Mesenchymal stem cell (in vitro differentiated cells and primary cell): ENCODE data around the gene TNFRSF25.

Source experiments
- DNase-seq: peaks from one replicate; pipeline ENCODE4 v3.0.0-alpha.2; 2013
- H2AFZ ChIP-seq: one replicate; pipeline ENCODE4 v1.6.1; 2013; ENCODE audit warnings: low read depth, mild to moderate bottlenecking, control low read depth, inconsistent platforms, low read length, moderate library complexity
- H2AK5ac ChIP-seq: 2 replicates; pipeline ENCODE4 v1.6.1; 2013; ENCODE audit warnings: low read length, moderate library complexity, mild to moderate bottlenecking, inconsistent platforms; ENCODE audit not compliant: severe bottlenecking
- H2BK120ac ChIP-seq: one replicate; pipeline ENCODE4 v1.6.1; 2013; ENCODE audit warnings: low read depth, mild to moderate bottlenecking, inconsistent platforms, low read length, moderate library complexity
- H2BK12ac ChIP-seq, 2 experiments: one replicate each; pipeline ENCODE4 v1.6.1; 2013; ENCODE audit warnings: inconsistent platforms in 2 of 2, low read length in 2 of 2, mild to moderate bottlenecking in 2 of 2, moderate library complexity in 2 of 2, control low read depth in 1 of 2
- H2BK15ac ChIP-seq: one replicate; pipeline ENCODE4 v1.6.1; 2013; ENCODE audit warnings: mild to moderate bottlenecking, low read depth, inconsistent platforms; ENCODE audit not compliant: poor library complexity, severe bottlenecking
- H2BK5ac ChIP-seq: 2 replicates; pipeline ENCODE4 v1.6.1; 2013; ENCODE audit warnings: low read depth, mild to moderate bottlenecking, low read length, control low read depth, inconsistent platforms; ENCODE audit not compliant: poor library complexity, severe bottlenecking
- H3K14ac ChIP-seq, 2 experiments: one replicate each; pipeline ENCODE4 v1.6.1; 2013; ENCODE audit warnings: inconsistent platforms in 2 of 2, low read length in 2 of 2, control low read depth in 1 of 2, mild to moderate bottlenecking in 1 of 2, moderate library complexity in 1 of 2
- H3K18ac ChIP-seq, 2 experiments: one replicate each; pipeline ENCODE4 v1.6.1; 2013; ENCODE audit warnings: inconsistent platforms in 2 of 2, low read length in 2 of 2, control low read depth in 1 of 2, low read depth in 1 of 2, mild to moderate bottlenecking in 1 of 2
- H3K23ac ChIP-seq, 2 experiments: one replicate each; pipeline ENCODE4 v1.6.1; 2013; ENCODE audit warnings: inconsistent platforms in 2 of 2, low read length in 2 of 2, mild to moderate bottlenecking in 2 of 2, moderate library complexity in 2 of 2, control low read depth in 1 of 2
- H3K27ac ChIP-seq: 2 replicates; pipeline ENCODE4 v1.5.1; 2013; ENCODE audit warnings: mild to moderate bottlenecking, moderate library complexity, low read length, control low read depth, inconsistent platforms; ENCODE audit not compliant: poor library complexity, severe bottlenecking
- H3K27me3 ChIP-seq, 2 experiments: 2 replicates each; pipeline versions ENCODE4 v1.6.1 to v1.7.0; 2013; ENCODE audit warnings: low read length in 2 of 2, mild to moderate bottlenecking in 2 of 2, moderate library complexity in 2 of 2, control low read depth in 1 of 2, inconsistent platforms in 1 of 2; ENCODE audit not compliant: control insufficient read depth in 1 of 2, insufficient read depth in 1 of 2
- H3K36me3 ChIP-seq, 2 experiments: 2 replicates each; pipeline versions ENCODE4 v1.6.1 to v1.7.0; 2013; ENCODE audit warnings: low read length in 2 of 2, control low read depth in 1 of 2, inconsistent platforms in 1 of 2, low read depth in 1 of 2, mild to moderate bottlenecking in 1 of 2; ENCODE audit not compliant: insufficient read depth in 2 of 2, control insufficient read depth in 1 of 2
- H3K4ac ChIP-seq, 2 experiments: one replicate each; pipeline ENCODE4 v1.6.1; 2013; ENCODE audit warnings: inconsistent platforms in 2 of 2, low read length in 2 of 2, mild to moderate bottlenecking in 2 of 2, moderate library complexity in 2 of 2, control low read depth in 1 of 2, low read depth in 1 of 2
- H3K4me1 ChIP-seq: 2 replicates; pipeline ENCODE4 v1.6.1; 2013; ENCODE audit warnings: low read depth, low read length, control low read depth; ENCODE audit not compliant: control insufficient read depth, insufficient read depth
- H3K4me2 ChIP-seq: 2 replicates; pipeline ENCODE4 v1.6.1; 2013; ENCODE audit warnings: low read length, mild to moderate bottlenecking, inconsistent platforms; ENCODE audit not compliant: poor library complexity, severe bottlenecking
- H3K4me3 ChIP-seq, 2 experiments: 2 replicates each; pipeline versions ENCODE4 v1.5.1 to v1.7.0; 2013; ENCODE audit warnings: low read length in 2 of 2, mild to moderate bottlenecking in 2 of 2, control low read depth in 1 of 2, low read depth in 1 of 2; ENCODE audit not compliant: insufficient read depth in 1 of 2
- H3K79me1 ChIP-seq: replicated peaks from 2 replicates; pipeline ENCODE4 v1.6.1; 2013; ENCODE audit warnings: mild to moderate bottlenecking, control low read depth, low read length, inconsistent platforms; ENCODE audit not compliant: poor library complexity, severe bottlenecking
- H3K9ac ChIP-seq: 2 replicates; pipeline ENCODE4 v1.7.0; 2013; ENCODE audit warnings: mild to moderate bottlenecking, low read length, moderate library complexity
- H3K9me3 ChIP-seq: 2 replicates; pipeline ENCODE4 v1.7.0; 2013; ENCODE audit warnings: mild to moderate bottlenecking, low read length; ENCODE audit not compliant: control insufficient read depth
- H4K8ac ChIP-seq: one replicate; pipeline ENCODE4 v1.6.1; 2013; ENCODE audit warnings: inconsistent platforms, mild to moderate bottlenecking, low read length, moderate library complexity
- H4K91ac ChIP-seq: one replicate; pipeline ENCODE4 v1.6.1; 2013; ENCODE audit warnings: mild to moderate bottlenecking, low read length, inconsistent platforms
- WGBS: methylation state at CpG from one replicate; pipeline ENCODE4 v1.1.7; 2013; ENCODE audit warnings: mixed read lengths; 5-methylcytosine and 5-hydroxymethylcytosine counted together

TNFRSF25 gene

GRCh38 chr1:6485168-6486101 is 19.5 kb upstream of the TNFRSF25 start:
- no peak overlapping the region for H2BK5ac ChIP-seq
- peak overlapping the region; percentile 53 to 63 for H3K4ac ChIP-seq
- H3K79me1 ChIP-seq: peaks cover 61% of the 10 kb centered on the region
- H3K4me1 ChIP-seq: peaks cover 41% of the 10 kb centered on the region
- H2BK15ac ChIP-seq: peak overlapping the region; percentile 54
- peak overlapping the region; percentile 26 for H3K9ac ChIP-seq
- no peaks in the 10 kb centered on the region for H3K9me3 ChIP-seq
- H3K36me3 ChIP-seq: peaks cover 0 to 34% of the 10 kb centered on the region in 2 experiments
- H3K27me3 ChIP-seq: peaks cover 0 to 24% of the 10 kb centered on the region in 2 experiments
- no peak overlapping the region for H3K27ac ChIP-seq
- H3K14ac ChIP-seq: peak overlapping the region in 1 of 2 experiments; percentile 66
- no peak overlapping the region for H2AK5ac ChIP-seq
- 3% methylated on average over 41 of the region's 80 CpGs for WGBS
- H2BK120ac ChIP-seq: peak overlapping the region; percentile 75
- H4K8ac ChIP-seq: peak overlapping the region; percentile 85
- peak overlapping the region; percentile 51 to 73 for H3K4me3 ChIP-seq
- H3K4me2 ChIP-seq: peak overlapping the region; percentile 92
- peak overlapping the region; percentile 92 for H4K91ac ChIP-seq
- peak; percentile 18 for DNase-seq
- H2BK12ac ChIP-seq: no peak overlapping the region
- peak overlapping the region in 1 of 2 experiments; percentile 80 for H3K23ac ChIP-seq
- H3K18ac ChIP-seq: peak overlapping the region; percentile 6 to 82
- H2AFZ ChIP-seq: peak overlapping the region; percentile 62

GRCh38 chr1:6484826-6485167 is 18.8 kb upstream of the TNFRSF25 start:
- Histone ChIP-seq H3K4me3 (peak overlapping the region; percentile 51 to 73), H2BK120ac (peak overlapping the region; percentile 57), H3K4ac (peak overlapping the region; percentile 45 to 53), H3K36me3 (peaks cover 0 to 34% of the 10 kb centered on the region in 2 experiments), H3K18ac (no peak overlapping the region), H3K27me3 (peaks cover 0 to 24% of the 10 kb centered on the region in 2 experiments), H4K91ac (peak overlapping the region; percentile 92), H2AFZ (peak overlapping the region; percentile 62), H2BK12ac (peak overlapping the region in 1 of 2 experiments; percentile 39), H3K14ac (peak overlapping the region in 1 of 2 experiments; percentile 66), H2AK5ac (no peak overlapping the region), H4K8ac (peak overlapping the region; percentile 85), H3K4me2 (peak overlapping the region; percentile 92), H3K4me1 (peaks cover 38% of the 10 kb centered on the region), H3K9ac (peak overlapping the region; percentile 26), H3K79me1 (peaks cover 59% of the 10 kb centered on the region), H2BK15ac (peak overlapping the region; percentile 54), H3K9me3 (no peaks in the 10 kb centered on the region), H3K27ac (no peak overlapping the region), H3K23ac (peak overlapping the region in 1 of 2 experiments; percentile 80), H2BK5ac (no peak overlapping the region)
- DNase-seq: no peak
- 44% methylated on average over 12 of the region's 13 CpGs for WGBS

- Histone ChIP-seq H3K27me3 (peaks cover 0 to 24% of the 10 kb centered on the region in 2 experiments), H3K36me3 (peaks cover 0 to 29% of the 10 kb centered on the region in 2 experiments), H4K91ac (no peak overlapping the region), H3K79me1 (peaks cover 51% of the 10 kb centered on the region), H2BK5ac (no peak overlapping the region), H3K23ac (no peak overlapping the region), H3K4me3 (no peak overlapping the region), H2AFZ (no peak overlapping the region), H2BK120ac (no peak overlapping the region), H3K14ac (peak overlapping the region in 1 of 2 experiments; percentile 47), H2BK15ac (peak overlapping the region; percentile 74), H3K9me3 (no peaks in the 10 kb centered on the region), H3K4ac (no peak overlapping the region), H3K4me2 (no peak overlapping the region), H4K8ac (no peak overlapping the region), H2AK5ac (no peak overlapping the region), H2BK12ac (no peak overlapping the region), H3K27ac (no peak overlapping the region), H3K9ac (no peak overlapping the region), H3K4me1 (peaks cover 28% of the 10 kb centered on the region), H3K18ac (no peak overlapping the region)
- DNase-seq: no peak
- 96% methylated on average over 7 of the region's 7 CpGs for WGBS
Measured at GRCh38 chr1:6483761-6484117, 17.8 kb upstream of the TNFRSF25 start.

- H3K36me3 ChIP-seq: peaks cover 0 to 26% of the 10 kb centered on the region in 2 experiments
- no peak overlapping the region for H2BK15ac ChIP-seq
- H2BK120ac ChIP-seq: no peak overlapping the region
- peaks cover 24% of the 10 kb centered on the region for H3K4me1 ChIP-seq
- H3K27me3 ChIP-seq: peaks cover 0 to 24% of the 10 kb centered on the region in 2 experiments
- DNase-seq: no peak
- H3K18ac ChIP-seq: no peak overlapping the region
- peaks cover 45% of the 10 kb centered on the region for H3K79me1 ChIP-seq
- H3K4me3 ChIP-seq: no peak overlapping the region
- no peak overlapping the region for H4K8ac ChIP-seq
- no peak overlapping the region for H2BK5ac ChIP-seq
- WGBS: 91% methylated on average over 12 of the region's 14 CpGs
- H3K4ac ChIP-seq: no peak overlapping the region
- no peak overlapping the region for H3K14ac ChIP-seq
- no peak overlapping the region for H3K4me2 ChIP-seq
- no peak overlapping the region for H4K91ac ChIP-seq
- no peak overlapping the region for H3K9ac ChIP-seq
- no peak overlapping the region for H3K27ac ChIP-seq
- no peak overlapping the region for H3K23ac ChIP-seq
- no peak overlapping the region for H2AFZ ChIP-seq
- H2BK12ac ChIP-seq: no peak overlapping the region
- H3K9me3 ChIP-seq: no peaks in the 10 kb centered on the region
- no peak overlapping the region for H2AK5ac ChIP-seq
Measured at GRCh38 chr1:6483017-6483760, 17.2 kb upstream of the TNFRSF25 start.
